Middle frontal gyrus (tissue), 1 donor: ENCODE measurements around the gene FOXD3.
"Not testable (repeated sequence)": the region's sequence is repeated elsewhere in the genome, so short reads cannot be mapped to it uniquely, and the experiment has no call there.

Source experiments
- DNase-seq: peaks from one replicate; pipeline ENCODE4 v3.0.0-alpha.2; 2015; ENCODE audit warnings: low spot score; ENCODE audit errors: extremely low spot score

The FOXD3 gene

DNA sequence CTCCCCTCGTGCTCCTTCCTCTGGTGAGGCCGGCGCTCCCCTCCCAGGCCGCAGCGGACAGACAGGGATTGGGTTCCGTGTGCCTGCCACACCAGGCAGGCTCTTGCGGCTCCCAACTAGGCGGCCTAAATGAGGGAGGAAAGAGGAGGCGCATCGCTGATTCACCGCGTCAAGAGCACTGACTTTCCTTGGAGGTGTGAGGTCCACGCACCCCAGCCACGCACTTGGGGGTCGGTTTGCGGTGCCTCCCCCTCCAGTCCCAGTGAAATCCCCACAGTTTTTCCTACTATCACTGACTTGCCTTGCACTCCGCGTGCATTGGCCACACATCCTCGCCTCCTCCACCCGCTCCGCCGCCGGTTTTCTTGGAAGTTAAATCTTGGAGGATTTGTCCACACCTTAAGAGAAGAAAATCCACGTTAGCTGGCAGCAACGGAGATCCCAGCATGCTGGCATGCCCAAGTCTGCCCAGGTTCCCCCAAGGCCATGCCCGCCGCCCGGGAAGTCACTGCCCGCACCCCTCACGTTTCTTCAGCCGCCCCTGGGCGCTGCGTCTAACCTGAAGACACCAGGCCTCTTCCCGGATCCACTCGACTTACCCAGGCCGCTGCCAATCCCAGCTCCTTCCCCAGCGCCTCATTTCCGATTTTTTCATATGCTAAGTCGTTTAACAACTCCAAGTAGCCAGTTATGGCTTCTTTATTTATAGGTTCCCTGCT, 1.1 kb upstream of the FOXD3 start:
- DNase-seq: no peak

DNA sequence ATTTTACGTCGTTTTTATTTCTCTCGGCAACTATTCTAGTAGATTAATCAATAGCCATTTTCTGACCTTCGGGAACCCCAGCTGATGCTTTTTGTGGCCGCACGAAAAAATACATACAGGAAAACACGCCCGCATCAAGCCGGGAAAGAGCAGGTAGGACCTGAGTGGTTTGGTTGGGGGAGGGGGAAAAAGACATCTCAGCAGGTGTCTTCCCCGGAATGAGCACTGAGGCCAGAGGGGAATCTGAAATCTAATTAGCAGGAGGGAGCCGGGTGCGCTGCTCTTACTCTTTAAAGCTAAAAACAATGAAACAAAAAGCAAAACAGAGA, 618 bp upstream of the FOXD3 start:
- no peak for DNase-seq

DNA sequence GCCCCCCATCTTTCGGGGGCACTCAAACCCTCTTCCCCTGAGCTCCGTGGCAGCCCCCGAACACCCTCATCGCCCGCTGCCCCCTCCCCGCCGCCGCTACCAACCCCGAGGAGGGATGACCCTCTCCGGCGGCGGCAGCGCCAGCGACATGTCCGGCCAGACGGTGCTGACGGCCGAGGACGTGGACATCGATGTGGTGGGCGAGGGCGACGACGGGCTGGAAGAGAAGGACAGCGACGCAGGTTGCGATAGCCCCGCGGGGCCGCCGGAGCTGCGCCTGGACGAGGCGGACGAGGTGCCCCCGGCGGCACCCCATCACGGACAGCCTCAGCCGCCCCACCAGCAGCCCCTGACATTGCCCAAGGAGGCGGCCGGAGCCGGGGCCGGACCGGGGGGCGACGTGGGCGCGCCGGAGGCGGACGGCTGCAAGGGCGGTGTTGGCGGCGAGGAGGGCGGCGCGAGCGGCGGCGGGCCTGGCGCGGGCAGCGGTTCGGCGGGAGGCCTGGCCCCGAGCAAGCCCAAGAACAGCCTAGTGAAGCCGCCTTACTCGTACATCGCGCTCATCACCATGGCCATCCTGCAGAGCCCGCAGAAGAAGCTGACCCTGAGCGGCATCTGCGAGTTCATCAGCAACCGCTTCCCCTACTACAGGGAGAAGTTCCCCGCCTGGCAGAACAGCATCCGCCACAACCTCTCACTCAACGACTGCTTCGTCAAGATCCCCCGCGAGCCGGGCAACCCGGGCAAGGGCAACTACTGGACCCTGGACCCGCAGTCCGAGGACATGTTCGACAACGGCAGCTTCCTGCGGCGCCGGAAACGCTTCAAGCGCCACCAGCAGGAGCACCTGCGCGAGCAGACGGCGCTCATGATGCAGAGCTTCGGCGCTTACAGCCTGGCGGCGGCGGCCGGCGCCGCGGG, 837 bp downstream of the FOXD3 start:
- no peak for DNase-seq

DNA sequence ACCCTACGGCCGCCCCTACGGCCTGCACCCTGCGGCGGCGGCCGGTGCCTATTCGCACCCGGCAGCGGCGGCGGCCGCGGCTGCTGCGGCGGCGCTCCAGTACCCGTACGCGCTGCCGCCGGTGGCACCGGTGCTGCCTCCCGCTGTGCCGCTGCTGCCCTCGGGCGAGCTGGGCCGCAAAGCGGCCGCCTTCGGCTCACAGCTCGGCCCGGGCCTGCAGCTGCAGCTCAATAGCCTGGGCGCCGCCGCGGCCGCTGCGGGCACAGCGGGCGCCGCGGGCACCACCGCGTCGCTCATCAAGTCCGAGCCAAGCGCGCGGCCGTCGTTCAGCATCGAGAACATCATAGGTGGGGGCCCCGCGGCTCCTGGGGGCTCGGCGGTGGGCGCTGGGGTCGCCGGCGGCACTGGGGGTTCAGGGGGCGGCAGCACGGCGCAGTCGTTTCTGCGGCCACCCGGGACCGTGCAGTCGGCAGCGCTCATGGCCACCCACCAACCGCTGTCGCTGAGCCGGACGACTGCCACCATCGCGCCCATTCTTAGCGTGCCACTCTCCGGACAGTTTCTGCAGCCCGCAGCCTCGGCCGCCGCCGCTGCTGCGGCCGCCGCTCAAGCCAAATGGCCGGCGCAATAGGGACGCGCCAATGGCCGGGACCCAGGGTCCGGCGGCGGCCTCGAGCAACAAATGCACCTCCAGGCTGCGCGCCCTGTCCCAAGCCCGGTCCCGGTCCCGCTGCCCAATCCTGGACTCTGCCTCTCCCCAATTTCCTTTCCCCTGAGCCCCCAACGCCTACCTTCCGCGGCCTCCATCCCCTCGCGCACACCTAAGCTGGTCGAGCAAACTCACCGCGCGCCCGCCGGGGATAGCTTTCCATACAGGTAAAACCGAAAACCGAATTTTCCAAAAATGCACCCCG, 1.8 kb downstream of the FOXD3 start:
- DNase-seq: no peak

DNA sequence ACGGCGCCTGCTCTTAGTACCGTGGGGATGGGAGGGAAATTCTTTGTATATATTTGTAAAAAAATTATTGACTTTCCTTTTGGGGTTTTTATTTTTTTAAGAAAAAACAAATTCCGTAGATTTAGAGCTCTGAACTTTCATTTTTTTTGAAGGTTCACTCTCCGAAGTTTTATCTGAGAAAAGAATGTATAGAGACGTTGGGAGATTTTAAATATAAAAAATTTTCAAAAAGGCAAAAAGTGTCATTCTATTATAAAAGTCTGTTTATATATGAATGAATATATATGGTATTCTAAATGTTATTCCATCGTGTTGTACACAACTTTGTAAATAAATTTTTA, 2.4 kb downstream of the FOXD3 start:
- DNase-seq: no peak

DNA sequence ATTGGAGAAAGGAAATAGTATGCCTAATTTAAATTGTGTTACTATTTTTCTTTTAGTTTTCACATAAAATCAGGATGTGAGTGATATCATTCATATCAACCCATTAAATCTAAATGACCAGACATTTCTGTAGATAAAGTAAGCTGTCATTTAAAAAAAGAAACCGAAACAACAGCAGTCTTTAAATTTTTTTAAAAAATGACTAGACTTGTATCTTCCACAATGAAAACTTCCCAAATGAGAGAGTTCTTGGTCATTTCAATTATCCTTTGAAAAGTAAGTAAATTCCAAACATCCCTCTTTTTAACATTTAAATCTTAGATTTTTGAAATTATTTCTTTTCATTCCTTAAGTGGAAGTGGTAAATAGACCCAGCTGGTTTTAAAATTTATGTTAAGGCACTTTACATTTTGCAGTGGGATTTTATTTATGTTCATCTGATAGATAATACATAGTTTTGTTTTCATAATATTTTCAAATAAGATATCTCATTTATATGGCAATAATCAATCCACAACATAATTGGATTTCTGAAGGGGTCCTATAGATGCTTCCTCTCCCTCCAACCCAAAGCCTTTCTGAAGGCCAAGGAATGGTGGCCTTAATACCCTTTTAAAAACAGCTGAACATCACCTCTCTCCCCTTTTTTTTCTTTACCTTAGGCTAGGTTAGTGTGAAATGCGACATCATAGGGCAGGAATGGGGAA, 3.1 kb downstream of the FOXD3 start:
- DNase-seq: no peak

DNA sequence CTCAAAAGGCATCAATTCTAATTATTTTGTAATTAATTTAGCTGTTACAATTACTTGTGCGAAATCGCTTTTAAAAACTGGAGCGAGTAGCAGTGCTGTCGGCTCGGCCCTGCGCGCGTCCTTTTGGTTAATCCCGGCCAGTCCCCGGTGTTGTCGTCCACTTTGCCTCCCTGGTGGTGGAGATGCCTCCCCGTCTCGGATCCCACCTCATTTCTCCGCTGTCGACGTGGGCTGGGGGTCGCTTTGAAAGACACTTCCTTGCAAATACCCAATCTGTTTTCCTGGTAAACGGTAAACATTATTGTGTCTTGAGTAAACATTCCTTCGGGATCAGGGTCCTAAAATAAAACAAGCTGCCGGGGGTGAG, 3.7 kb downstream of the FOXD3 start:
- no peak for DNase-seq

DNA sequence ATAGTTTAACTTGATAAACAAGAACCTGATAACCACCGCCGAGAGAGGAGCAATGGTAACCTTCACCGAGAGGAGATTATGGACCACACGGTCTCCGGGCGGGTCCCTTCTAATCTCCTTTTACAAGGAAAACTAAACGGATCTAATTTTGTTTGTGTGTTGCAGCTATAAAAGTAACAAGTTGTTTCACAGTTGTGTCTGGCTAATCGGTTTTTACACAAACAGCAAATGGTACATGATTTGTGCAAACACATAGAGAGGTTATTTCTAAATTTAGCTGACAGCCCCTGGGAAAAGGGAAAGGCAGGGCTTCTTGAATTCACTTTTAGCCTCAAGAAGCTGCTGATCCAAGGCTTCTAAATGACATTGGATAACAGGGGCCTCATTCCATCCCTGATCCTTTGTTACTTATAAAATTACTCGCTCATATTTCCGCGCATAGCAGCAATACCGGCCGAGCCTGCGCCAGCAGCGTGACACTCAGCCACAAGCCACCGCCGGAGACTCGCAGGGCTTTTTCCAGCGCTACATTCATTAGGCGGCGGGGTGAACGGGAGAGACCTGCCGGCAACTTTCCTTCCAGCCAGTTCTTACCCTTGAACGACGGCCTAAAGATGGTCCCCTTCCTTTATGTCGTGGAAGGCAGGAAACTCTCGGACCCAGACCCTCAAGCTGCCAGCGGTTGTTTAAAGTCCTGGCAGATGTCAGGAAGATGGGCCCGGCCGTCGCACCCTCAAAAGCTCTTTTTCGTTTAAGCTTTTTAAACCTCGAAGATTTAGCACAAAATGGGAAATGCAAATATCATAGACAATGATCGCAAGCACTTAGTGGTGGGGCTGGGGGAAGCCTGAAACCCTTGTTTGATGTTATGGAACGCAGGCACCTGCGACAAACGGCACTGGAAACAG, 4.4 kb downstream of the FOXD3 start:
- DNase-seq: no peak

DNA sequence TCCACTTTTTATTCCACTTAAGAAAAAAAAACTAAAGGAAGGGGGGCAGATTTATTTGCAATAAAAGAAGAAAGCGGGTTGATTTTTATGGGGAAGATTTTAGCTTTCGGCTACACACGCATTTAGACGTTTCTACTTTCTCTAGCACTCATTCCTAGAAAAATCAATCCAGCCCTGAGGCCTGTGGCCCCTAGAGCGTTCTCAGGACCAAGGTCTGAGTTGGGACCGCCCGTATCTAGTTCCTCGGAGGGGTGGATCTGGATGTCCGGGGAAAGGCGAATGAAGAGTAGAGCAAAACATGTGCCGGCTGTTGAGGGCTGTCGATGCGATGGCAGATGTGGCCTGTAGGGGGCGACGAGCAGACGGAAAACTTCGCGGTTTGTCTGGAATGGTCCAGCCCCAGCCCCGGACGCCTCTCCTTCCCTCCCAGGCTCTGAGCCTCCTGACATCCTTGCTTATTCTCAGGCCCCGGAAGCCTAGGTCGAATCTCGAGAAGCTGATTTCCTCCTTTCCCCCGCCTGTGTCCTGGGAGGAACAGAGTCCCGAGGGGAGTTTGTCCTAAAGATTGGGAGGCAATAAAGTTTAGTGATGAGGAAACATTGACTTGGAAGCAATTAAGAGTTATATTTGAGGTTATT, 5.2 kb downstream of the FOXD3 start:
- DNase-seq: no peak

DNA sequence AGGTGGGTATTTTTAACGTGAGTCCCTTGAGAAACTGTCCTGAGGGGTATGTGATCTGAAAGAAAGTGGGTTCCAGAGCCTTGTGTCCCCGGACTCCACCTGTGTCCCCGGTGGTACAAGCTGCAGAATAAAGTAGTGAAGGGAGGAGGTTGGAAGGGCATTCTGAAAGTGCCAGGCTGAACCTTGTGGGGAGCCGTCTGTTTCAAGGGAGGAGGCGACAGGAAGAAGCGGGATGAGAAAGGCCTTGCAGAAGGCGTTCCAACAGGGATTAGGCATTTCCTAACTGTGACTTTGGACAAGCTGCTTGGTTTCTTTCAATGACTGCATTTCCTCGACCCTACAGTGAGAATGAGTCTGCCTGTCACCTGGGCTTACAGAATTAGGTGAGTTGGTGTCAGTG, 5.8 kb downstream of the FOXD3 start:
- DNase-seq: no peak

DNA sequence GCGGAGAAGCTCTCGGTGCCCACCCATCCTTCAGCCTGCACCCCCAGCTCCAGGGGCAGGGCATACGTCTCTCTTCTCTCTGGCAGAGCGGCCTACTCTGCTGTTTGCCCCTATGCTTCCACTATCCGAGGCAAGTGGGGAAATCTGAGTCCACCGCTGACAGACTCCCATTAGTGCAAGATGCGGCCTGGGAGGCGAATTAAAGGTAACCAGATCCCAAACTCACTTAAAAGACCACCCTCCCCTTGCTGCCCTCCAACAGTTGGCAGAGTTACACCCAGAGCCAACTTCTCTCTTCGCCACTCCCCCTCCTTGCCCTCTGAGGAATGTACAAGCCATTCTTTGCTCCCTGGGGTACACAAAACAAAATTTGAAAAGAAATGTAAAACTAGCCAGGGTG, 6.4 kb downstream of the FOXD3 start:
- no peak for DNase-seq

DNA sequence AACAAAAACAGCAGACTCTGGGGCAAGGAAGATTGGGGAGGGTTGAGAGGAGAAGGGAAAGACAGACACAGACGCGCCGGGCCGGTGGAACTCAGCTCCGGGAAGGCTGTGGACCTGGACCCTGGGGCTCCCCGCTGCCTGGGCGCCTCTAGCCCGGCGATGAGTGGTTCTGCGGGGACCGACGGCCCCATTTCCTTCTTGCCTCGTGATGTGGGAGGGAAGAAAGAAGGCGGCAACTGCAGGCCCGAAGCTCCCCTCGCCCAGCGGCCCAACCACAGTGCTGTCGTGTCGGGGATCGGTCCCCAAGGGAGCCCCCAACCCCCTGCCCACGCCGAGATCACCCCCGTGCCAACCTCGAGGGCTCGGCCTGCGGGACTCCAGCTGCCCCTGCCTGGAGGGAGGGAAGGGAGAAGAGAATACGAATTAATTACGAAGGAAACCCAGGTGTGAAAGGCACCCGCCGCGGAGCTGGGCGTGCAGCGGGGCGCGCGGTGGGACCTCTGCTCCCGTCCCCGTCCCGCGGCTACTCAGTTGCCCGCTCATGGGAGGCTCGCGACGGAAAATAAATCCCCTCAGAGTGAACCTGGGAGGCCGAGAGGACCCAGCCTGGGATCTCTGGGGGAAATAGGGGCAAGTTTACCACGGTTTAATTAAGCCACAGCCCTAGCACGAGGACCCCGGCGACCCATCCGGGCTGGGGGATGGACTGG, 7.4 kb downstream of the FOXD3 start:
- DNase-seq: no peak

DNA sequence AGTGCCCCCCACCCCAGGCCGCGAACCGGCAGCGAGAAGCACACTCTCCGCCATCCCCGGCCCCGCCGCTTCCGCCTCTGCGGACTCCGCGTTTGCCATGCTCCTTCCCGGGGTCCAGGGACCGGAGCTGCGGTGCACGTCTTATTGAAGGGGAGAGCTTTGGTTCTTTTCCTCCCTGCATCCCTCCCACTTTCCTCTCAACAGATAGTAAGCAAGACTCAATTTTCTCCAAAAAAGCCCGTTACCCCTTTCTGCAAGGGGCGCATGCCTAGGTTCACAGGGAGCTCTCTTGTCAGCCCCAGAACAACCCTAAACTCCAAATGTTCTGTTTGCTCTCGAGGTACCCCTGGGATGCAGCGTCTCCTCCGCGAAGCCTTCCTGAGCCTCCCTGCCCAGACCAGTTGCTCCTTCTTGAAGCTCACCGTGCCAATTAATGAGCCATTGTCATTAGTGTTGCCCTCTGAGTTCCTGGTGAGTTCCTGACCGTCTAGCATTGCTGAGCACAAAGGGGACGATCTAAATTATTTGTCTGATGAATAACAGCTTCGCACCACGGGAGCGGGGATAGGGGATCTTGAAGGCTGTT, 8.1 kb downstream of the FOXD3 start:
- DNase-seq: no peak

DNA sequence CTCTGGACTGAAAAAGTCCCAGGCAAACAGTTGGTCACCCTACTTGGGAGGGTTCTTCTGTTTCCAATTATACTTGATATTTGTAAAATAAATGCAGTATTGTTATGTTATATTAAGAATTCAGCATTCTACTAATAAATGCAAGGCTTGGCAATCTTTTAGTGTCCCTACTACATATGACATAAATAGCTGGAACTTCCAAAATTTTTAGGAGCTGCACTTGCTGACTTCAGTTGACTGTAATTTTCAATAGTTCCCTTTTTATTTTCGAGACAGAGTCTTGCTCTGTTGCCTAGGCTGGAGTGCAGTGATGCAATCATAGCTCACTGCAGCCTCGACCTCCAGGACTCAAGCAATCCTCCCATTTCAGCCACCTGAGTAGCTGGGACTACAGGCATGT, 20.0 kb downstream of the FOXD3 start:
- no peak for DNase-seq

DNA sequence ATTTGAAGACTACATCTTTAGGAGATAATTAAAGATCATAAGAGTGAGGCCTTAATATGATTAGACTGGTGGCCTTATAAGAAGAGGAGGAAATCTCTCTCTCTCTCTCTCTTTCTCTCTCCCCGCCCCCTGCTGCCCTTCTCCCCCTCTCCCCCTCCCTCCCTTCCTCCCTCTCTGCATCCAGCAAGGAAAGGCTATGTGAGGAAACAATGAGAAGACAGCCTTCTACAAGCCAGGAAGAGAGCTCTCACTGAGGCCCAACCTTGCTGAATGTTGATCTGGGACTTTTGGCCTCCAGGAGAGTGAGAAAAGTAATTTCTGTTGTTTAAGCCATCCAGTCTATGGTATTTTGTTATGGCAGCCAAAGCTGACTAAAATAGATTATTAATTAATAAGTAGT, 21.6 kb downstream of the FOXD3 start:
- DNase-seq: no peak

DNA sequence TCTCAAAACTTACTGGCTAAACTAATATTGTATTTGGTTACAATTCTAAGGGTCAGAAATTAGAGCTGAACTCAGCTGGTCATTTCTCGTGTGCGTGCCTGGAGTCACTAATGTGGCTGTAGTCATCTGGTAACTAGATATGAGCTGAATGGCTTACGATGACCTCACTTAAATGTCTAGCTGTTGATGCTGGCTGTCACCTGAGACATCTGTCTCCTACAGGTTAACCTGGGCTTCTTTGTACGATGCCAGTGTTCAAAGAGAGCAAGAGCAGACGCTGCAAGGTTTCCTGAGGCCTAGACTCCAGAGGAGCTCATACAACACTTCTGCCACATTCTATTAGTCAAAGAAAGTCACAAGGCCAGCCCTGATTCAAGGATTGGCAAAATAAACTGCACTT, 28.0 kb downstream of the FOXD3 start:
- DNase-seq: no peak

DNA sequence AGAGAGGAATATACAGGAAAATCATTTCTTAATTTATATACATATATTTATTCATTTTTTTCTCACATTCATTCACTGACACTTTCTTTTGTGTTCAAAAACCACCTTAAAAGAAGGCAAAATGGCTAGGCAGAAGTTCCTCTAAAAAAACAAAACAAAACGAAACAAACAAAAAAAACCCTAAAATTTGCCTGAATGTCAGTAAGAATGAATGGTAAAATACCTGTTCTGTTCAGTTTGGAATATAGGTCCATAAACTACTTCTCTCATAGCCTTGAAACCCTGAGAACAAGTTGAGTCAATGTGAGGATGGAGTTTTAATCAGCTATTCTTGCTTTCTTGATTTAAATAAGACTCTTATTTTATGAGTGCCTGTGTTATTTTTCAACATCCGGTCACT, 30.4 kb downstream of the FOXD3 start:
- DNase-seq: no peak

DNA sequence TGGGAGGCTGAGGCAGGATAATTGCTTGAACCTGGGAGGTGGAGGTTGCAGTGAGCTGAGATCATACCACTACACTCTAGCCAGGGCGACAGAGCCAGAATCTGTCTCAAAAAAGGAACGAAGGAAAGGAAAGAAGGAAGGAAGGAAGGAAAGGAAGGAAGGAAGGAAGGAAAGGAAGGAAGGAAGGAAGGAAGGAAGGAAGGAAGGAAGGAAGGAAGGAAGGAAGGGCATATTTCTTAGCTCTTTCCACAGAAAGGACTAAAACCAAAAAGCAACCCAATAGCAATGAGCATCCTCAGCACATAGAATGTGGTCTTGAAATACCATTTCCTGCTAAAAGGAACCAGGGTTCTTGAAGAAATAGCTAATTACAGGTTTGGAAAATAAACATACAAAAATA, 33.9 kb downstream of the FOXD3 start:
- not testable (repeated sequence) for DNase-seq

DNA sequence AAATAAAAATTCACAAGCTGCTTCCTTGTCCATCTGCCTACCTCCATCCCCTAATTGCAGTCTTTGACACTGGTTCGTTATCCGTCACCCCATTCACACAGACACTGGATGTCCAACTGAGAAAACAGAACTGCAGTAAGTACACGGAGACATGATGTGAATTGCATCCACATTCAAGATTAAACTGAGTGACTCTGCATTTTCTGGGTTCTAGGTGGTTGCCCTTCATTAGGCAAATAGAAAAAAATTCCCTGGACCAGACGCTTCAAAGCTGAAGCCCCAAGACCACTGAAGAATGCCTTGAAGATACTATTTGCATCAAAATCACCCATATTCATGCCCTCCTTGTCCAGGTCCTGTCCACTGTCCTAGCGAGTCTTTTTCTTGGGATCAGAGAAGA, 37.2 kb downstream of the FOXD3 start:
- DNase-seq: no peak
